ENCODE data around the gene TEX38. TPM values are rescaled to one million over a fixed set of nuclear protein-coding genes. Genes with fewer than 3 reads are reported as not detected.

The TEX38 gene
- not detected in 2 replicates for total RNA-seq

GRCh38 chr1:46671554-46671953 is at the start of gene TEX38:
TSS of gene TEX38 (plus strand) at chr1:46671854. CDS start at chr1:46671935, 81 bp downstream.

GRCh38 chr1:46667782-46668760 is 3.6 kb upstream of the TEX38 start, which contains the start of gene ATPAF1:
TSS of gene ATPAF1 (minus strand) at chr1:46668364. CDS start at chr1:46668322, 42 bp downstream.

GRCh38 chr1:46718727-46719622 is 47.3 kb downstream of the TEX38 start, which contains the start of gene EFCAB14:
TSS of gene EFCAB14 (minus strand) at chr1:46719114. CDS start at chr1:46718087, 1,027 bp downstream.

Other genes with a start within 250 kb of the TEX38 start
- gene DMBX1, start 182.0 kb upstream of the TEX38 start, total RNA-seq: not detected in 2 replicates
- gene KNCN, start 120.2 kb upstream of the TEX38 start, total RNA-seq: not detected in 2 replicates
- 13.6 and 16.3 TPM in 2 replicates for gene MKNK1, start 67.6 kb upstream of the TEX38 start, total RNA-seq
- gene MOB3C, start 55.0 kb upstream of the TEX38 start, total RNA-seq: 7.8 and 8.7 TPM in 2 replicates
- 22.9 and 24.9 TPM in 2 replicates for gene ATPAF1, start 3.5 kb upstream of the TEX38 start, total RNA-seq
- 43.3 and 49.1 TPM in 2 replicates for gene EFCAB14, start 47.3 kb downstream of the TEX38 start, total RNA-seq
- gene CYP4B1, start 127.2 kb downstream of the TEX38 start, total RNA-seq: not detected in 2 replicates

Measured in endothelial cell of coronary artery (primary cell).